SK-N-SH (cell line): Measurements from ENCODE around the gene TRIP11. TPM values are rescaled to one million over a fixed set of nuclear protein-coding genes. Genes with fewer than 3 reads are reported as not detected.

Source experiments
- CTCF ChIA-PET: fragments of 300-600, 350-600 bp; formaldehyde crosslinking; extraction: SDS; loops from one replicate; lab custom pipeline; 2021; lab: Yijun Ruan, JAX
- POLR2A ChIA-PET: fragments of 350-600 bp; sonication (Branson Sonifier 250); formaldehyde crosslinking; extraction: SDS; loops from one replicate; lab custom pipeline; 2020; ENCODE audit warnings: antibody characterized with exemption, inconsistent platforms; lab: Yijun Ruan, JAX
- DNase-seq: peaks from one replicate; pipeline ENCODE4 v3.0.0; 2012
- H2AFZ ChIP-seq: fragments of 200-600 bp; sonication (generic); 2 replicates; pipeline ENCODE4 v1.8.1; 2016; ENCODE audit warnings: antibody characterized with exemption, mild to moderate bottlenecking, low read depth
- H3F3A ChIP-seq: fragments of 200-600 bp; sonication (generic); replicated peaks from 2 replicates; pipeline ENCODE3; 2016; ENCODE audit warnings: antibody characterized with exemption, mild to moderate bottlenecking; ENCODE audit not compliant: insufficient read depth
- H3K27ac ChIP-seq, 2 experiments: fragments of 200-500 bp in 1 of 2; fragments of 200-600 bp in 1 of 2; sonication (Bioruptor generic) in 1 of 2; sonication (generic), shearing (Covaris generic) in 1 of 2; 2 replicates each; pipeline versions ENCODE4 v1.5.1 to v1.6.1; 2014 to 2016; ENCODE audit warnings: low read depth in 2 of 2, inconsistent platforms in 1 of 2, low read length in 1 of 2, mild to moderate bottlenecking in 1 of 2, mixed read lengths in 1 of 2
- H3K27me3 ChIP-seq: fragments of 200-600 bp; sonication (generic), shearing (Covaris generic); 2 replicates; pipeline ENCODE4 v1.6.1; 2016; ENCODE audit warnings: mixed run types; ENCODE audit not compliant: insufficient read depth
- H3K36me3 ChIP-seq, 2 experiments: fragments of 200-500 bp in 1 of 2; fragments of 200-600 bp in 1 of 2; sonication (Bioruptor generic) in 1 of 2; sonication (generic) in 1 of 2; replicated peaks in 1 of 2; 2 replicates each; pipeline versions ENCODE3 to v1.5.1; 2014 to 2016; ENCODE audit warnings: low read length in 1 of 2, mild to moderate bottlenecking in 1 of 2; ENCODE audit not compliant: insufficient read depth in 2 of 2, control insufficient read depth in 1 of 2
- H3K4me1 ChIP-seq, 2 experiments: fragments of 200-500 bp in 1 of 2; fragments of 200-600 bp in 1 of 2; sonication (Bioruptor generic) in 1 of 2; sonication (generic), shearing (Covaris generic) in 1 of 2; 2 replicates each; pipeline versions ENCODE4 v1.5.1 to v1.6.1; 2014 to 2016; ENCODE audit warnings: low read depth in 1 of 2, low read length in 1 of 2, mixed run types in 1 of 2; ENCODE audit not compliant: insufficient read depth in 2 of 2, control insufficient read depth in 1 of 2
- H3K4me2 ChIP-seq: fragments of 200-600 bp; sonication (generic), shearing (Covaris generic); 2 replicates; pipeline ENCODE4 v1.6.1; 2017; ENCODE audit warnings: mixed run types
- H3K4me3 ChIP-seq, 2 experiments: fragments of 200-500 bp in 1 of 2; fragments of 200-600 bp in 1 of 2; sonication (Bioruptor generic) in 1 of 2; sonication (generic), shearing (Covaris generic) in 1 of 2; 2 replicates each; pipeline versions ENCODE4 v1.5.1 to v1.8.1; 2014 to 2016; ENCODE audit warnings: low read depth in 2 of 2, inconsistent platforms in 1 of 2, low read length in 1 of 2, mild to moderate bottlenecking in 1 of 2, mixed read lengths in 1 of 2, moderate library complexity in 1 of 2
- H3K79me2 ChIP-seq: fragments of 200-600 bp; sonication (generic); 2 replicates; pipeline ENCODE4 v1.8.1; 2017; ENCODE audit warnings: mild to moderate bottlenecking; ENCODE audit not compliant: insufficient read depth
- H3K9ac ChIP-seq: fragments of 200-600 bp; sonication (generic); 2 replicates; pipeline ENCODE4 v1.6.1; 2017; ENCODE audit warnings: mixed run types
- H3K9me2 ChIP-seq: fragments of 200-600 bp; sonication (generic); 2 replicates; pipeline ENCODE4 v1.6.1; 2017; ENCODE audit warnings: mixed run types
- H3K9me3 ChIP-seq: fragments of 200-600 bp; sonication (generic); 2 replicates; pipeline ENCODE4 v1.6.1; 2017; ENCODE audit warnings: mixed run types, mild to moderate bottlenecking, moderate library complexity
- H4K20me1 ChIP-seq: fragments of 200-600 bp; sonication (generic); 2 replicates; pipeline ENCODE4 v1.6.1; 2017; ENCODE audit warnings: mild to moderate bottlenecking, mixed run types; ENCODE audit not compliant: insufficient read depth
- CHD2 ChIP-seq: fragments of 150-350 bp; IDR thresholded peaks from 2 replicates; pipeline ENCODE4 v1.6.1; 2018; ENCODE audit warnings: low read length; ENCODE audit not compliant: partially characterized antibody
- CTCF ChIP-seq: fragments of 200-600 bp; sonication (generic); IDR thresholded peaks from 2 replicates; pipeline ENCODE4 v1.6.1; 2017; ENCODE audit warnings: antibody characterized with exemption, mild to moderate bottlenecking, moderate library complexity
- EZH2phosphoT487 ChIP-seq: fragments of 200-600 bp; sonication (generic); IDR thresholded peaks from 2 replicates; pipeline ENCODE4 v1.6.1; 2017; ENCODE audit warnings: low read depth, mixed run types, mild to moderate bottlenecking, antibody characterized with exemption, moderate library complexity, borderline replicate concordance
- FOSL2 ChIP-seq: IDR thresholded peaks from 2 replicates; pipeline ENCODE4 v1.4.0; 2012; ENCODE audit warnings: low read depth, mild to moderate bottlenecking, moderate library complexity, borderline replicate concordance
- FOXJ3 ChIP-seq: sonication (generic); formaldehyde crosslinking; IDR thresholded peaks from 2 replicates; pipeline ENCODE4 v1.5.1; 2020; ENCODE audit warnings: mild to moderate bottlenecking, missing genetic modification reagents
- FOXM1 ChIP-seq: IDR thresholded peaks from 2 replicates; pipeline ENCODE4 v1.4.0; 2012; ENCODE audit warnings: low read depth, mild to moderate bottlenecking
- GABPA ChIP-seq: IDR thresholded peaks from 2 replicates; pipeline ENCODE4 v1.4.0; 2012; ENCODE audit warnings: low read depth, mild to moderate bottlenecking
- GATA2 ChIP-seq: sonication (generic); formaldehyde crosslinking; IDR thresholded peaks from 2 replicates; pipeline ENCODE4 v1.5.0; 2020; ENCODE audit warnings: mild to moderate bottlenecking, missing genetic modification reagents
- MAX ChIP-seq: IDR thresholded peaks from 2 replicates; pipeline ENCODE4 v1.4.0; 2012; ENCODE audit warnings: low read depth
- MEF2A ChIP-seq: IDR thresholded peaks from 2 replicates; pipeline ENCODE4 v1.4.0; 2012; ENCODE audit warnings: low read depth, borderline replicate concordance
- MXI1 ChIP-seq: IDR thresholded peaks from 2 replicates; pipeline ENCODE4 v1.6.1; 2012; ENCODE audit warnings: mild to moderate bottlenecking, low read depth, low read length, improper control_type of control experiment
- NFIC ChIP-seq: IDR thresholded peaks from 2 replicates; pipeline ENCODE4 v1.4.0; 2012; ENCODE audit warnings: borderline replicate concordance
- NRF1 ChIP-seq: IDR thresholded peaks from 2 replicates; pipeline ENCODE4 v1.6.1; 2012; ENCODE audit warnings: low read depth, mild to moderate bottlenecking, low read length
- POLR2AphosphoS5 ChIP-seq: IDR thresholded peaks from 2 replicates; pipeline ENCODE4 v1.6.1; 2012; ENCODE audit warnings: low read depth, low read length
- RCOR1 ChIP-seq: fragments of 150-350 bp; IDR thresholded peaks from 2 replicates; pipeline ENCODE4 v1.6.1; 2017; ENCODE audit warnings: antibody characterized with exemption, low read length
- RFX5 ChIP-seq: IDR thresholded peaks from 2 replicates; pipeline ENCODE4 v1.6.1; 2012; ENCODE audit warnings: mild to moderate bottlenecking, improper control_type of control experiment, low read length
- RXRA ChIP-seq: IDR thresholded peaks from 2 replicates; pipeline ENCODE4 v1.4.0; 2012; ENCODE audit warnings: low read depth, mild to moderate bottlenecking, borderline replicate concordance
- SIN3A ChIP-seq: IDR thresholded peaks from 2 replicates; pipeline ENCODE4 v1.6.1; 2012; ENCODE audit warnings: low read depth, mild to moderate bottlenecking, low read length, moderate library complexity, borderline replicate concordance
- TEAD4 ChIP-seq: IDR thresholded peaks from 2 replicates; pipeline ENCODE4 v1.4.0; 2012; ENCODE audit warnings: mild to moderate bottlenecking, borderline replicate concordance; ENCODE audit not compliant: insufficient read depth
- USF2 ChIP-seq: fragments of 150-350 bp; IDR thresholded peaks from 2 replicates; pipeline ENCODE4 v1.6.1; 2017; ENCODE audit warnings: antibody characterized with exemption, low read length, low read depth, borderline replicate concordance
- WGBS: methylation state at CpG from one replicate; pipeline ENCODE4 v1.1.6; 2017; ENCODE audit warnings: low lambda C conversion rate; 5-methylcytosine and 5-hydroxymethylcytosine counted together
- polyA plus RNA-seq, 3 experiments: library from polyadenylated mRNA; depleted of rRNA; stranded (reverse); fragments of >200 nt; gene quantifications; 2 replicates each; pipeline ENCODE4 v1.2.3, GENCODE V29; 2012
- TF ChIP-seq, protein P1 (sequence below): IDR thresholded peaks from 2 replicates; pipeline ENCODE4 v1.4.0; 2012; ENCODE audit warnings: low read depth, borderline replicate concordance

The TRIP11 gene
- polyA plus RNA-seq, 1 of the 3 experiments (the other 2 are of a cell fraction) = 4.6 TPM

DNA sequence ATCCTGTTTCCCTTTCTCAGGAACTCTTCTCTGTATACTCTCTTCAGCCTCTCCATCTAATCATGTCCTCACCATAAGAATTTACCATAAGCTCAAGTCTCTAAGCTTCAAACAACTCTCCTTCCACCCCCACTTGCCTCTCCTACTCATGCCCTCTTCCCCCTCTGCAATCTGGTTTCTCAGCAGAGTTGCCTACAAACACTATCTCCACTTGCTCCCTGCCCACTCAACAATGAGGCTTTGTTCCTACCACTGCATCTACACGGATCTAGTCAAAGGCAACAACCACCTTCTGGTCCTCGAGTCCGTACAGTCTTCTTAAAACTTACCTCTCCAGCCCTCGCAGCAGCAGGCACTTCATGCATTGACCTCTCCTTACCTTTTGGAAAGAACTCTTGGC, 75.1 kb downstream of the TRIP11 start:
- Histone ChIP-seq H3K9ac (no peak overlapping the region), H3K9me3 (no peaks in the 10 kb centered on the region), H3K36me3 (peaks cover 23 to 27% of the 10 kb centered on the region in 2 experiments), H3K27ac (no peak overlapping the region), H3K79me2 (no peaks in the 10 kb centered on the region), H4K20me1 (no peaks in the 10 kb centered on the region), H2AFZ (no peak overlapping the region), H3K4me3 (no peak overlapping the region), H3K4me1 (no peaks in the 10 kb centered on the region), H3K27me3 (no peaks in the 10 kb centered on the region), H3K9me2 (no peaks in the 10 kb centered on the region), H3F3A (peaks cover 6% of the 10 kb centered on the region), H3K4me2 (no peak overlapping the region)
- no peak for DNase-seq
- TF ChIP-seq CHD2 (no peak), GABPA (no peak), RFX5 (no peak), CTCF (no peak), RCOR1 (no peak), MEF2A (no peak), TEAD4 (no peak), NFIC (no peak), FOXJ3 (CRISPR knock-in tag) (no peak), NRF1 (no peak), POLR2AphosphoS5 (no peak; the same call in 1 of the 2 replicates), GATA2 (no peak), MXI1 (no peak), FOSL2 (no peak)
- TF ChIP-seq, protein P1, sequence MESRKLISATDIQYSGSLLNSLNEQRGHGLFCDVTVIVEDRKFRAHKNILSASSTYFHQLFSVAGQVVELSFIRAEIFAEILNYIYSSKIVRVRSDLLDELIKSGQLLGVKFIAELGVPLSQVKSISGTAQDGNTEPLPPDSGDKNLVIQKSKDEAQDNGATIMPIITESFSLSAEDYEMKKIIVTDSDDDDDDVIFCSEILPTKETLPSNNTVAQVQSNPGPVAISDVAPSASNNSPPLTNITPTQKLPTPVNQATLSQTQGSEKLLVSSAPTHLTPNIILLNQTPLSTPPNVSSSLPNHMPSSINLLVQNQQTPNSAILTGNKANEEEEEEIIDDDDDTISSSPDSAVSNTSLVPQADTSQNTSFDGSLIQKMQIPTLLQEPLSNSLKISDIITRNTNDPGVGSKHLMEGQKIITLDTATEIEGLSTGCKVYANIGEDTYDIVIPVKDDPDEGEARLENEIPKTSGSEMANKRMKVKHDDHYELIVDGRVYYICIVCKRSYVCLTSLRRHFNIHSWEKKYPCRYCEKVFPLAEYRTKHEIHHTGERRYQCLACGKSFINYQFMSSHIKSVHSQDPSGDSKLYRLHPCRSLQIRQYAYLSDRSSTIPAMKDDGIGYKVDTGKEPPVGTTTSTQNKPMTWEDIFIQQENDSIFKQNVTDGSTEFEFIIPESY = no peak
- ChIA-PET POLR2A (no interaction called here), CTCF (interaction anchor here (1.0 kb wide), 1 partner anchor 70 kb away, joined by 3 read pairs; no protein-coding TSS in a partner anchor)
- 94% methylated on average over 4 of the region's 4 CpGs for WGBS

DNA sequence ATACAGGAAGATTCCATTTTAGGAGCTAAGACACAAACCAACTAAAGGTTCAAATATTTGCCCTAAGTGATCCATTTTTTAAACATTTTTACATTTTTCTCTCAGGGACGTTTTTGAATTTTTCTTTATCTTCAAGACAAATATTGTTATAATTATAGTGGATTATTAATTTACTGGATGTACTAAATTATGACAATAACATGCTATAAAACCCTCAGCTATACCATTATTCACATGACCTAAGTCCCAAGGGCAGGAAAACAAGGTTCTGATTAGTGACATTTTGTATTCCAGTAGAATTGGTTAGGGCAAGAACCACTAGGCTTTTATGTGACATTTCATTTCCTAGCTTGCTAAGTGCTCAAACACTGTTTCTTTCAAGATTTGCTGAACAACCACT, 75.8 kb downstream of the TRIP11 start:
- DNase-seq = no peak
- H3K9me2 ChIP-seq = no peaks in the 10 kb centered on the region
- H3K4me3 ChIP-seq = no peak overlapping the region
- H3K36me3 ChIP-seq = peaks cover 16 to 20% of the 10 kb centered on the region in 2 experiments
- H4K20me1 ChIP-seq = no peaks in the 10 kb centered on the region
- no peaks in the 10 kb centered on the region for H3K27me3 ChIP-seq
- H2AFZ ChIP-seq = no peak overlapping the region
- no peak overlapping the region for H3K9ac ChIP-seq
- H3K27ac ChIP-seq = no peak overlapping the region
- no peaks in the 10 kb centered on the region for H3K4me1 ChIP-seq
- CTCF ChIA-PET = interaction anchor here (1.0 kb wide), 1 partner anchor 71 kb away, joined by 3 read pairs; no protein-coding TSS in a partner anchor
- WGBS = 73% methylated on average over 1 of the region's 1 CpG
- H3K4me2 ChIP-seq = no peak overlapping the region
- POLR2A ChIA-PET = no interaction called here
- H3F3A ChIP-seq = peaks cover 6% of the 10 kb centered on the region
- H3K9me3 ChIP-seq = no peaks in the 10 kb centered on the region
- TF ChIP-seq NFIC (no peak), RXRA (no peak), FOSL2 (no peak), EZH2phosphoT487 (no peak), MAX (no peak), GATA2 (no peak), USF2 (no peak), FOXM1 (no peak), SIN3A (no peak), MEF2A (no peak)
- TF ChIP-seq, all 33 proteins: peak for 0
- H3K79me2 ChIP-seq = no peaks in the 10 kb centered on the region
